GM12878 (cell line): ENCODE data around the gene TMEM72.

Source experiments
- BACH1 ChIP-seq: fragments of 450-650 bp; IDR thresholded peaks from 2 replicates; pipeline ENCODE4 v1.6.1; 2017; ENCODE audit warnings: mild to moderate bottlenecking, borderline replicate concordance
- CTCF ChIP-seq, 3 experiments: IDR thresholded peaks in 2 of 3; conservative IDR thresholded peaks in 1 of 3; 2 replicates each; pipeline ENCODE4 v1.5.1; 2011; ENCODE audit warnings: low read depth in 3 of 3, low read length in 3 of 3, mild to moderate bottlenecking in 3 of 3, control low read depth in 2 of 3, moderate library complexity in 2 of 3, inconsistent platforms in 1 of 3, mixed read lengths in 1 of 3; ENCODE audit not compliant: control insufficient read depth in 2 of 3, insufficient read depth in 1 of 3; ENCODE audit errors: extremely low read depth in 1 of 3
- HDAC6 ChIP-seq: fragments of 200-600 bp; sonication (generic); IDR thresholded peaks from one replicate; pipeline ENCODE4 v1.8.0; 2017; ENCODE audit warnings: antibody characterized with exemption; ENCODE audit not compliant: unreplicated experiment
- MAX ChIP-seq: IDR thresholded peaks from 2 replicates; pipeline ENCODE4 v1.6.1; 2012; ENCODE audit warnings: low read depth, low read length, improper control_type of control experiment
- MTA2 ChIP-seq: fragments of 450-650 bp; IDR thresholded peaks from 2 replicates; pipeline ENCODE4 v1.6.1; 2016; ENCODE audit warnings: low read depth, mild to moderate bottlenecking, moderate library complexity
- NFYB ChIP-seq: IDR thresholded peaks from 2 replicates; pipeline ENCODE4 v1.6.1; 2011; ENCODE audit warnings: low read depth, mild to moderate bottlenecking, low read length, improper control_type of control experiment, moderate library complexity; ENCODE audit not compliant: insufficient read depth
- NRF1 ChIP-seq: conservative IDR thresholded peaks from 2 replicates; pipeline ENCODE4 v1.6.1; 2011; ENCODE audit warnings: mild to moderate bottlenecking, low read depth, low read length, improper control_type of control experiment
- POLR2A ChIP-seq: IDR thresholded peaks from 2 replicates; pipeline ENCODE4 v1.6.1; 2011; ENCODE audit warnings: low read depth, mild to moderate bottlenecking, low read length
- POU2F2 ChIP-seq: IDR thresholded peaks from 3 replicates; pipeline ENCODE4 v1.6.1; 2011; ENCODE audit warnings: low read depth, mild to moderate bottlenecking, low read length, borderline replicate concordance
- RCOR1 ChIP-seq: conservative IDR thresholded peaks from 2 replicates; pipeline ENCODE4 v1.6.1; 2012; ENCODE audit warnings: low read depth, low read length, improper control_type of control experiment
- STAT1 ChIP-seq: fragments of 450-650 bp; conservative IDR thresholded peaks from 2 replicates; pipeline ENCODE4 v1.6.1; 2014; ENCODE audit warnings: antibody characterized with exemption, mild to moderate bottlenecking
- TBL1XR1 ChIP-seq: IDR thresholded peaks from 2 replicates; pipeline ENCODE4 v1.6.1; 2012; ENCODE audit warnings: low read depth, low read length, improper control_type of control experiment
- YY1 ChIP-seq: IDR thresholded peaks from 2 replicates; pipeline ENCODE4 v1.6.1; 2011; ENCODE audit warnings: low read depth, mild to moderate bottlenecking, low read length
- ZNF384 ChIP-seq: IDR thresholded peaks from 2 replicates; pipeline ENCODE4 v1.6.1; 2012; ENCODE audit warnings: low read depth, mild to moderate bottlenecking, low read length, improper control_type of control experiment, borderline replicate concordance

- no peak for TF ChIP-seq BACH1
- TF ChIP-seq HDAC6: no peak
- no peak for TF ChIP-seq STAT1
- no peak for TF ChIP-seq POLR2A
- TF ChIP-seq RCOR1: no peak
- TF ChIP-seq MTA2: no peak
- TF ChIP-seq CTCF (IDR thresholded peaks at IDR 0.05 in 2 of 3, conservative IDR thresholded peaks at IDR 0.05 in 1 of 3; ENCODE audit: control insufficient read depth in 2 of 3, extremely low read depth in 1 of 3, insufficient read depth in 1 of 3, low read depth in 3 of 3, low read length in 3 of 3): no peak
- no peak for TF ChIP-seq ZNF384
- TF ChIP-seq YY1: no peak
- TF ChIP-seq NRF1: no peak
- no peak for TF ChIP-seq MAX
- no peak for TF ChIP-seq TBL1XR1
- no peak for TF ChIP-seq POU2F2
- TF ChIP-seq NFYB: no peak
Observed at GRCh38 chr10:44949915-44950314, 38.8 kb downstream of the TMEM72 start.
